Measurements from ENCODE around the gene FCHSD2. TPM values are rescaled to one million over a fixed set of nuclear protein-coding genes. Genes with fewer than 3 reads are reported as not detected.
"Not testable (repeated sequence)": the region's sequence is repeated elsewhere in the genome, so short reads cannot be mapped to it uniquely, and the experiment has no call there.

FCHSD2 gene
- total and polyA plus RNA-seq, 4 donors, result 7.6 to 18.7 (median 9.9) TPM

- TF ChIP-seq HNF4A (conservative IDR thresholded peaks at IDR 0.05), result no peak
- no peak for TF ChIP-seq HNF4G (IDR thresholded peaks at IDR 0.05)
- no peak overlapping the region for H3K4me3 ChIP-seq (ENCODE audit: low read depth in 1 of 3, low read length in 3 of 3)
- peak overlapping the region in 1 of 2 donors; percentile 10 for H3K9ac ChIP-seq (ENCODE audit: low read depth in 1 of 2, low read length in 2 of 2)
- 69% methylated on average over 7 of the region's 7 CpGs for whole genome bisulfite sequencing
- DNase-seq (ENCODE audit: low spot score), result no peak
- no peaks in the 10 kb centered on the region for H3K36me3 ChIP-seq (ENCODE audit: control insufficient read depth in 4 of 4, insufficient read depth in 3 of 4, low read depth in 1 of 4, low read length in 3 of 4)
- H3K4me1 ChIP-seq (ENCODE audit: control insufficient read depth in 4 of 4, insufficient read depth in 4 of 4, low read length in 3 of 4), result peaks cover 0 to 22% (median 17%) of the 10 kb centered on the region in 4 donors
- no peaks in the 10 kb centered on the region for H3K9me3 ChIP-seq (ENCODE audit: control insufficient read depth in 4 of 4, low read length in 3 of 4)
- H3K27me3 ChIP-seq (ENCODE audit: control insufficient read depth in 4 of 4, insufficient read depth in 4 of 4, low read length in 3 of 4), result no peaks in the 10 kb centered on the region
- peak overlapping the region; percentile 70 to 76 for H3K27ac ChIP-seq (ENCODE audit: low read depth in 1 of 2, low read length in 2 of 2)
Observed at GRCh38 chr11:72828692-72829101, 313.4 kb downstream of the FCHSD2 start.

DNA sequence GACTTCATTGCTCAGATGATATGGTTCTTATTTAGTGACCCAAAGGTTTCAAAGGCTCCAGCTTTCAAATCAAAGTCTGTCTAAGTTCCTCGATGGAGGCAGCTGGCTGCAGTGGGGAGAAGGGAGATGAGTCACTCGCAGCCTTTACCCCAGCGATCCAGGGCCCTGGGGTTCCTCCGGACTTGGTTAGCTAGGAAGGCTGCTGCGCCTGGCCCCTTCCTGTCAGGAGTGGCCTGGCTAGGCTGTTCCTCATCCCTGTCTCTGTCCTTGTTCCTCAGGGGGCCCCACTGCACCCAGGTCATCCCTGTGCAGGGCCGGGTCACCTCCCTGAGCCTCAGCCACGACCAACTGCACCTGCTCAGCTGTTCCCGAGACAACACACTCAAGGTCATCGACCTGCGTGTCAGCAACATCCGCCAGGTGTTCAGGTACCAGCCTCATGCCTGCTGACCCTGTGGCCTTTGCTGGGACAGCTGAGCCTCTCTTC is 314.0 kb downstream of the FCHSD2 start:
- Histone ChIP-seq H3K27ac (ENCODE audit: low read depth in 1 of 2, low read length in 2 of 2) (peak overlapping the region; percentile 70 to 76), H3K9me3 (ENCODE audit: control insufficient read depth in 4 of 4, low read length in 3 of 4) (no peaks in the 10 kb centered on the region), H3K36me3 (ENCODE audit: control insufficient read depth in 4 of 4, insufficient read depth in 3 of 4, low read depth in 1 of 4, low read length in 3 of 4) (no peaks in the 10 kb centered on the region), H3K9ac (ENCODE audit: low read depth in 1 of 2, low read length in 2 of 2) (peak overlapping the region in 1 of 2 donors; percentile 10), H3K4me3 (ENCODE audit: low read depth in 1 of 3, low read length in 3 of 3) (no peak overlapping the region), H3K27me3 (ENCODE audit: control insufficient read depth in 4 of 4, insufficient read depth in 4 of 4, low read length in 3 of 4) (no peaks in the 10 kb centered on the region), H3K4me1 (ENCODE audit: control insufficient read depth in 4 of 4, insufficient read depth in 4 of 4, low read length in 3 of 4) (peaks cover 0 to 22% (median 17%) of the 10 kb centered on the region in 4 donors)
- no peak for DNase-seq (ENCODE audit: low spot score)
- WGBS, result 40% methylated on average over 11 of the region's 11 CpGs
- TF ChIP-seq, protein P1, sequence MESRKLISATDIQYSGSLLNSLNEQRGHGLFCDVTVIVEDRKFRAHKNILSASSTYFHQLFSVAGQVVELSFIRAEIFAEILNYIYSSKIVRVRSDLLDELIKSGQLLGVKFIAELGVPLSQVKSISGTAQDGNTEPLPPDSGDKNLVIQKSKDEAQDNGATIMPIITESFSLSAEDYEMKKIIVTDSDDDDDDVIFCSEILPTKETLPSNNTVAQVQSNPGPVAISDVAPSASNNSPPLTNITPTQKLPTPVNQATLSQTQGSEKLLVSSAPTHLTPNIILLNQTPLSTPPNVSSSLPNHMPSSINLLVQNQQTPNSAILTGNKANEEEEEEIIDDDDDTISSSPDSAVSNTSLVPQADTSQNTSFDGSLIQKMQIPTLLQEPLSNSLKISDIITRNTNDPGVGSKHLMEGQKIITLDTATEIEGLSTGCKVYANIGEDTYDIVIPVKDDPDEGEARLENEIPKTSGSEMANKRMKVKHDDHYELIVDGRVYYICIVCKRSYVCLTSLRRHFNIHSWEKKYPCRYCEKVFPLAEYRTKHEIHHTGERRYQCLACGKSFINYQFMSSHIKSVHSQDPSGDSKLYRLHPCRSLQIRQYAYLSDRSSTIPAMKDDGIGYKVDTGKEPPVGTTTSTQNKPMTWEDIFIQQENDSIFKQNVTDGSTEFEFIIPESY (IDR thresholded peaks at IDR 0.05), result no peak
- TF ChIP-seq FOXA1 (IDR thresholded peaks at IDR 0.05) (no peak), ATF3 (IDR thresholded peaks at IDR 0.05) (no peak), GABPA (IDR thresholded peaks at IDR 0.05 in 1 of 2, conservative IDR thresholded peaks at IDR 0.05 in 1 of 2) (no peak), EGR1 (IDR thresholded peaks at IDR 0.05; ENCODE audit: low read depth in 2 of 2) (no peak), RXRA (IDR thresholded peaks at IDR 0.05) (peak; percentile 98), HNF4G (IDR thresholded peaks at IDR 0.05) (no peak), SP1 (IDR thresholded peaks at IDR 0.05) (no peak), JUND (IDR thresholded peaks at IDR 0.05) (peak in 1 of 2 donors; percentile 47), NR2F2 (IDR thresholded peaks at IDR 0.05) (peak; percentile 81), RAD21 (IDR thresholded peaks at IDR 0.05) (no peak), YY1 (IDR thresholded peaks at IDR 0.05) (no peak), HNF4A (conservative IDR thresholded peaks at IDR 0.05) (peak; percentile 31 to 42)
- TF ChIP-seq, protein P2, sequence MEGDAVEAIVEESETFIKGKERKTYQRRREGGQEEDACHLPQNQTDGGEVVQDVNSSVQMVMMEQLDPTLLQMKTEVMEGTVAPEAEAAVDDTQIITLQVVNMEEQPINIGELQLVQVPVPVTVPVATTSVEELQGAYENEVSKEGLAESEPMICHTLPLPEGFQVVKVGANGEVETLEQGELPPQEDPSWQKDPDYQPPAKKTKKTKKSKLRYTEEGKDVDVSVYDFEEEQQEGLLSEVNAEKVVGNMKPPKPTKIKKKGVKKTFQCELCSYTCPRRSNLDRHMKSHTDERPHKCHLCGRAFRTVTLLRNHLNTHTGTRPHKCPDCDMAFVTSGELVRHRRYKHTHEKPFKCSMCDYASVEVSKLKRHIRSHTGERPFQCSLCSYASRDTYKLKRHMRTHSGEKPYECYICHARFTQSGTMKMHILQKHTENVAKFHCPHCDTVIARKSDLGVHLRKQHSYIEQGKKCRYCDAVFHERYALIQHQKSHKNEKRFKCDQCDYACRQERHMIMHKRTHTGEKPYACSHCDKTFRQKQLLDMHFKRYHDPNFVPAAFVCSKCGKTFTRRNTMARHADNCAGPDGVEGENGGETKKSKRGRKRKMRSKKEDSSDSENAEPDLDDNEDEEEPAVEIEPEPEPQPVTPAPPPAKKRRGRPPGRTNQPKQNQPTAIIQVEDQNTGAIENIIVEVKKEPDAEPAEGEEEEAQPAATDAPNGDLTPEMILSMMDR (IDR thresholded peaks at IDR 0.05; ENCODE audit: low read depth, low read length, missing input control), result no peak
- TF ChIP-seq, protein P3, sequence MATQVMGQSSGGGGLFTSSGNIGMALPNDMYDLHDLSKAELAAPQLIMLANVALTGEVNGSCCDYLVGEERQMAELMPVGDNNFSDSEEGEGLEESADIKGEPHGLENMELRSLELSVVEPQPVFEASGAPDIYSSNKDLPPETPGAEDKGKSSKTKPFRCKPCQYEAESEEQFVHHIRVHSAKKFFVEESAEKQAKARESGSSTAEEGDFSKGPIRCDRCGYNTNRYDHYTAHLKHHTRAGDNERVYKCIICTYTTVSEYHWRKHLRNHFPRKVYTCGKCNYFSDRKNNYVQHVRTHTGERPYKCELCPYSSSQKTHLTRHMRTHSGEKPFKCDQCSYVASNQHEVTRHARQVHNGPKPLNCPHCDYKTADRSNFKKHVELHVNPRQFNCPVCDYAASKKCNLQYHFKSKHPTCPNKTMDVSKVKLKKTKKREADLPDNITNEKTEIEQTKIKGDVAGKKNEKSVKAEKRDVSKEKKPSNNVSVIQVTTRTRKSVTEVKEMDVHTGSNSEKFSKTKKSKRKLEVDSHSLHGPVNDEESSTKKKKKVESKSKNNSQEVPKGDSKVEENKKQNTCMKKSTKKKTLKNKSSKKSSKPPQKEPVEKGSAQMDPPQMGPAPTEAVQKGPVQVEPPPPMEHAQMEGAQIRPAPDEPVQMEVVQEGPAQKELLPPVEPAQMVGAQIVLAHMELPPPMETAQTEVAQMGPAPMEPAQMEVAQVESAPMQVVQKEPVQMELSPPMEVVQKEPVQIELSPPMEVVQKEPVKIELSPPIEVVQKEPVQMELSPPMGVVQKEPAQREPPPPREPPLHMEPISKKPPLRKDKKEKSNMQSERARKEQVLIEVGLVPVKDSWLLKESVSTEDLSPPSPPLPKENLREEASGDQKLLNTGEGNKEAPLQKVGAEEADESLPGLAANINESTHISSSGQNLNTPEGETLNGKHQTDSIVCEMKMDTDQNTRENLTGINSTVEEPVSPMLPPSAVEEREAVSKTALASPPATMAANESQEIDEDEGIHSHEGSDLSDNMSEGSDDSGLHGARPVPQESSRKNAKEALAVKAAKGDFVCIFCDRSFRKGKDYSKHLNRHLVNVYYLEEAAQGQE (IDR thresholded peaks at IDR 0.05), result no peak

DNA sequence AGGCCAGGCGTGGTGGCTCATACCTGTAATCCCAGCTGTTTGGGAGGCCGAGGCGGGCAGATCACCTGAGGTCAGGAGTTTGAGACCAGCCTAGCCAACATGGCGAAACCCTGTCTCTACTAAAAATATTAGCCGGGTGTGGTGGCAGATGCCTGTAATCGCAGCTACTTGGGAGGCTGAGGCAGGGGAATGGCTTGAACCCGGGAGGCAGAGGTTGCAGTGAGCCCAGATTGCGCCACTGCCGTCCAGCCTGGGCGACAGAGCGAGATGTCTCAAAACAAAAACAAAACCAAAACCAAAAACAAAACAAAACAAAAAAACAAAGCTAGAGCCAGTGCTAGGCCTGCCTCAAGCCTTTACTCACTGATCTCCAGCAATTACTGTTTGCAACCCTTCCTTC is 314.5 kb downstream of the FCHSD2 start:
- not testable (repeated sequence) for H3K27me3 ChIP-seq (ENCODE audit: control insufficient read depth in 4 of 4, insufficient read depth in 4 of 4, low read length in 3 of 4); DNase-seq (ENCODE audit: low spot score); H3K9me3 ChIP-seq (ENCODE audit: control insufficient read depth in 4 of 4, low read length in 3 of 4); H3K4me3 ChIP-seq (ENCODE audit: low read depth in 1 of 3, low read length in 3 of 3); H3K9ac ChIP-seq (ENCODE audit: low read depth in 1 of 2, low read length in 2 of 2); H3K36me3 ChIP-seq (ENCODE audit: control insufficient read depth in 4 of 4, insufficient read depth in 3 of 4, low read depth in 1 of 4, low read length in 3 of 4)
- Histone ChIP-seq H3K4me1 (ENCODE audit: control insufficient read depth in 4 of 4, insufficient read depth in 4 of 4, low read length in 3 of 4) (peaks cover 0 to 22% (median 17%) of the 10 kb centered on the region in 4 donors), H3K27ac (ENCODE audit: low read depth in 1 of 2, low read length in 2 of 2) (peak overlapping the region; percentile 70 to 76)
- 70% methylated on average over 11 of the region's 11 CpGs for WGBS

Measured in liver (tissue), 9 donors.